GM04504 (cell line): ENCODE data around the gene ADSS2.

ENCODE experiments used
- DNase-seq: peaks from one replicate; pipeline ENCODE4 v3.0.0-alpha.2; 2012; ENCODE audit warnings: low read depth

Gene ADSS2

GRCh38 chr1:244445320-244446181 lies 6.2 kb downstream of the ADSS2 start:
- DNase-seq = no peak

- DNase-seq = no peak
These were observed 6.9 kb downstream of the ADSS2 start for GRCh38 chr1:244444854-244445253.

GRCh38 chr1:244442850-244443249 lies 8.9 kb downstream of the ADSS2 start:
- no peak for DNase-seq

- no peak for DNase-seq
These were observed 12.2 kb downstream of the ADSS2 start for GRCh38 chr1:244439391-244440032.

GRCh38 chr1:244437086-244437468 lies 14.6 kb downstream of the ADSS2 start:
- no peak for DNase-seq

- no peak for DNase-seq
These were observed 15.2 kb downstream of the ADSS2 start for GRCh38 chr1:244436336-244437085.

- DNase-seq = peak; percentile 39
These were observed 16.0 kb downstream of the ADSS2 start for GRCh38 chr1:244435562-244436205.

GRCh38 chr1:244431166-244431565 lies 20.5 kb downstream of the ADSS2 start:
- DNase-seq = no peak

GRCh38 chr1:244429818-244430217 lies 21.9 kb downstream of the ADSS2 start:
- DNase-seq = no peak

GRCh38 chr1:244427647-244428046 lies 24.1 kb downstream of the ADSS2 start:
- DNase-seq = no peak

- no peak for DNase-seq
These were observed 26.9 kb downstream of the ADSS2 start for GRCh38 chr1:244424649-244425334.

GRCh38 chr1:244422174-244422573 lies 29.5 kb downstream of the ADSS2 start:
- DNase-seq = no peak

GRCh38 chr1:244419024-244419423 lies 32.7 kb downstream of the ADSS2 start:
- DNase-seq = no peak

GRCh38 chr1:244414543-244414942 lies 37.2 kb downstream of the ADSS2 start:
- peak; percentile 37 for DNase-seq

- no peak for DNase-seq
These were observed 38.0 kb downstream of the ADSS2 start for GRCh38 chr1:244413736-244414135.

GRCh38 chr1:244412176-244412575 lies 39.5 kb downstream of the ADSS2 start:
- no peak for DNase-seq

GRCh38 chr1:244409701-244410100 lies 42.0 kb downstream of the ADSS2 start:
- no peak for DNase-seq

- no peak for DNase-seq
These were observed 45.4 kb downstream of the ADSS2 start for GRCh38 chr1:244406337-244406736.

- DNase-seq = no peak
These were observed 45.9 kb downstream of the ADSS2 start for GRCh38 chr1:244405856-244406255.

GRCh38 chr1:244403431-244403830 lies 48.3 kb downstream of the ADSS2 start:
- no peak for DNase-seq

- DNase-seq = no peak
These were observed 50.7 kb downstream of the ADSS2 start for GRCh38 chr1:244400974-244401373.

GRCh38 chr1:244397131-244397530 lies 54.6 kb downstream of the ADSS2 start:
- DNase-seq = no peak
